GM12878 (cell line): ENCODE results near the gene TBRG1.

ENCODE experiments used
- CREB1 ChIP-seq: IDR thresholded peaks from 2 replicates; pipeline ENCODE4 v1.6.1; 2012; ENCODE audit warnings: low read depth, mild to moderate bottlenecking, inconsistent platforms
- EZH2 ChIP-seq: IDR thresholded peaks from 2 replicates; pipeline ENCODE4 v1.6.1; 2012; ENCODE audit warnings: low read depth, mild to moderate bottlenecking, control low read depth, inconsistent platforms, low read length, borderline replicate concordance; ENCODE audit not compliant: control insufficient read depth
- MXI1 ChIP-seq: fragments of 150-350 bp; IDR thresholded peaks from 2 replicates; pipeline ENCODE4 v1.6.1; 2011; ENCODE audit warnings: low read depth, mild to moderate bottlenecking, inconsistent platforms, low read length, improper control_type of control experiment
- POLR2A ChIP-seq: IDR thresholded peaks from 2 replicates; pipeline ENCODE4 v1.6.1; 2011; ENCODE audit warnings: low read depth, mild to moderate bottlenecking, low read length
- POLR2AphosphoS5 ChIP-seq: IDR thresholded peaks from 2 replicates; pipeline ENCODE4 v1.6.1; 2011; ENCODE audit warnings: mild to moderate bottlenecking, low read length, inconsistent platforms
- SP1 ChIP-seq: IDR thresholded peaks from one replicate; pipeline ENCODE4 v1.6.1; 2011; ENCODE audit warnings: low read depth, low read length
- TF ChIP-seq, protein P1 (sequence below): IDR thresholded peaks from 2 replicates; pipeline ENCODE4 v1.6.1; 2012; ENCODE audit warnings: mild to moderate bottlenecking, low read depth, low read length
- TF ChIP-seq, protein P2 (sequence below): fragments of 450-650 bp; IDR thresholded peaks from 2 replicates; pipeline ENCODE4 v1.6.1; 2016; ENCODE audit warnings: mild to moderate bottlenecking, moderate library complexity, borderline replicate concordance
- TF ChIP-seq, protein P3 (sequence below): fragments of 450-650 bp; formaldehyde crosslinking; IDR thresholded peaks from 2 replicates; pipeline ENCODE4 v1.5.0; 2022; ENCODE audit warnings: mild to moderate bottlenecking, missing genetic modification characterization

DNA sequence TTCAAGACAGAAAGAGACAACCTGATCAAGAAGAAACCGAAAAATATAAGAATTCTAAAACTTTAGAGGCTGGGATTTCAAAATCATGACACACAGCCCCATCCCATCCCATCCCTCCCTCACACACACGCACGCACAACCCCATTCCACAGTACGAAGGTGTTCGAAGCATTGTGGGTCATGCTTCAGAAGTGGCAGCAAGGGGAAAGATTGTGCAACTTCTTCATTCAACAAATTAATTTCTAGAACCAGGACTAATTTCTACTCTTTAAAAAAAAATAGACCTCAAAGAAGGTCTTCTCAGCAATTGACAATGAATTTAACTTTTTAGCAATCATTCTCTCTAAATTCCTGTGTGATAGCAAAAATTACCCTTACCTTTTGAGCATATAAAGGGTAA, 51.9 kb downstream of the TBRG1 start:
- TF ChIP-seq, protein P1, sequence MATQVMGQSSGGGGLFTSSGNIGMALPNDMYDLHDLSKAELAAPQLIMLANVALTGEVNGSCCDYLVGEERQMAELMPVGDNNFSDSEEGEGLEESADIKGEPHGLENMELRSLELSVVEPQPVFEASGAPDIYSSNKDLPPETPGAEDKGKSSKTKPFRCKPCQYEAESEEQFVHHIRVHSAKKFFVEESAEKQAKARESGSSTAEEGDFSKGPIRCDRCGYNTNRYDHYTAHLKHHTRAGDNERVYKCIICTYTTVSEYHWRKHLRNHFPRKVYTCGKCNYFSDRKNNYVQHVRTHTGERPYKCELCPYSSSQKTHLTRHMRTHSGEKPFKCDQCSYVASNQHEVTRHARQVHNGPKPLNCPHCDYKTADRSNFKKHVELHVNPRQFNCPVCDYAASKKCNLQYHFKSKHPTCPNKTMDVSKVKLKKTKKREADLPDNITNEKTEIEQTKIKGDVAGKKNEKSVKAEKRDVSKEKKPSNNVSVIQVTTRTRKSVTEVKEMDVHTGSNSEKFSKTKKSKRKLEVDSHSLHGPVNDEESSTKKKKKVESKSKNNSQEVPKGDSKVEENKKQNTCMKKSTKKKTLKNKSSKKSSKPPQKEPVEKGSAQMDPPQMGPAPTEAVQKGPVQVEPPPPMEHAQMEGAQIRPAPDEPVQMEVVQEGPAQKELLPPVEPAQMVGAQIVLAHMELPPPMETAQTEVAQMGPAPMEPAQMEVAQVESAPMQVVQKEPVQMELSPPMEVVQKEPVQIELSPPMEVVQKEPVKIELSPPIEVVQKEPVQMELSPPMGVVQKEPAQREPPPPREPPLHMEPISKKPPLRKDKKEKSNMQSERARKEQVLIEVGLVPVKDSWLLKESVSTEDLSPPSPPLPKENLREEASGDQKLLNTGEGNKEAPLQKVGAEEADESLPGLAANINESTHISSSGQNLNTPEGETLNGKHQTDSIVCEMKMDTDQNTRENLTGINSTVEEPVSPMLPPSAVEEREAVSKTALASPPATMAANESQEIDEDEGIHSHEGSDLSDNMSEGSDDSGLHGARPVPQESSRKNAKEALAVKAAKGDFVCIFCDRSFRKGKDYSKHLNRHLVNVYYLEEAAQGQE = no peak
- TF ChIP-seq POLR2A (no peak), POLR2AphosphoS5 (no peak), MXI1 (no peak), SP1 (no peak), EZH2 (no peak), CREB1 (no peak)
- TF ChIP-seq, protein P2, sequence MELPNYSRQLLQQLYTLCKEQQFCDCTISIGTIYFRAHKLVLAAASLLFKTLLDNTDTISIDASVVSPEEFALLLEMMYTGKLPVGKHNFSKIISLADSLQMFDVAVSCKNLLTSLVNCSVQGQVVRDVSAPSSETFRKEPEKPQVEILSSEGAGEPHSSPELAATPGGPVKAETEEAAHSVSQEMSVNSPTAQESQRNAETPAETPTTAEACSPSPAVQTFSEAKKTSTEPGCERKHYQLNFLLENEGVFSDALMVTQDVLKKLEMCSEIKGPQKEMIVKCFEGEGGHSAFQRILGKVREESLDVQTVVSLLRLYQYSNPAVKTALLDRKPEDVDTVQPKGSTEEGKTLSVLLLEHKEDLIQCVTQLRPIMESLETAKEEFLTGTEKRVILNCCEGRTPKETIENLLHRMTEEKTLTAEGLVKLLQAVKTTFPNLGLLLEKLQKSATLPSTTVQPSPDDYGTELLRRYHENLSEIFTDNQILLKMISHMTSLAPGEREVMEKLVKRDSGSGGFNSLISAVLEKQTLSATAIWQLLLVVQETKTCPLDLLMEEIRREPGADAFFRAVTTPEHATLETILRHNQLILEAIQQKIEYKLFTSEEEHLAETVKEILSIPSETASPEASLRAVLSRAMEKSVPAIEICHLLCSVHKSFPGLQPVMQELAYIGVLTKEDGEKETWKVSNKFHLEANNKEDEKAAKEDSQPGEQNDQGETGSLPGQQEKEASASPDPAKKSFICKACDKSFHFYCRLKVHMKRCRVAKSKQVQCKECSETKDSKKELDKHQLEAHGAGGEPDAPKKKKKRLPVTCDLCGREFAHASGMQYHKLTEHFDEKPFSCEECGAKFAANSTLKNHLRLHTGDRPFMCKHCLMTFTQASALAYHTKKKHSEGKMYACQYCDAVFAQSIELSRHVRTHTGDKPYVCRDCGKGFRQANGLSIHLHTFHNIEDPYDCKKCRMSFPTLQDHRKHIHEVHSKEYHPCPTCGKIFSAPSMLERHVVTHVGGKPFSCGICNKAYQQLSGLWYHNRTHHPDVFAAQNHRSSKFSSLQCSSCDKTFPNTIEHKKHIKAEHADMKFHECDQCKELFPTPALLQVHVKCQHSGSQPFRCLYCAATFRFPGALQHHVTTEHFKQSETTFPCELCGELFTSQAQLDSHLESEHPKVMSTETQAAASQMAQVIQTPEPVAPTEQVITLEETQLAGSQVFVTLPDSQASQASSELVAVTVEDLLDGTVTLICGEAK = no peak
- TF ChIP-seq, protein P3, sequence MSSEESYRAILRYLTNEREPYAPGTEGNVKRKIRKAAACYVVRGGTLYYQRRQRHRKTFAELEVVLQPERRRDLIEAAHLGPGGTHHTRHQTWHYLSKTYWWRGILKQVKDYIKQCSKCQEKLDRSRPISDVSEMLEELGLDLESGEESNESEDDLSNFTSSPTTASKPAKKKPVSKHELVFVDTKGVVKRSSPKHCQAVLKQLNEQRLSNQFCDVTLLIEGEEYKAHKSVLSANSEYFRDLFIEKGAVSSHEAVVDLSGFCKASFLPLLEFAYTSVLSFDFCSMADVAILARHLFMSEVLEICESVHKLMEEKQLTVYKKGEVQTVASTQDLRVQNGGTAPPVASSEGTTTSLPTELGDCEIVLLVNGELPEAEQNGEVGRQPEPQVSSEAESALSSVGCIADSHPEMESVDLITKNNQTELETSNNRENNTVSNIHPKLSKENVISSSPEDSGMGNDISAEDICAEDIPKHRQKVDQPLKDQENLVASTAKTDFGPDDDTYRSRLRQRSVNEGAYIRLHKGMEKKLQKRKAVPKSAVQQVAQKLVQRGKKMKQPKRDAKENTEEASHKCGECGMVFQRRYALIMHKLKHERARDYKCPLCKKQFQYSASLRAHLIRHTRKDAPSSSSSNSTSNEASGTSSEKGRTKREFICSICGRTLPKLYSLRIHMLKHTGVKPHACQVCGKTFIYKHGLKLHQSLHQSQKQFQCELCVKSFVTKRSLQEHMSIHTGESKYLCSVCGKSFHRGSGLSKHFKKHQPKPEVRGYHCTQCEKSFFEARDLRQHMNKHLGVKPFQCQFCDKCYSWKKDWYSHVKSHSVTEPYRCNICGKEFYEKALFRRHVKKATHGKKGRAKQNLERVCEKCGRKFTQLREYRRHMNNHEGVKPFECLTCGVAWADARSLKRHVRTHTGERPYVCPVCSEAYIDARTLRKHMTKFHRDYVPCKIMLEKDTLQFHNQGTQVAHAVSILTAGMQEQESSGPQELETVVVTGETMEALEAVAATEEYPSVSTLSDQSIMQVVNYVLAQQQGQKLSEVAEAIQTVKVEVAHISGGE (CRISPR knock-in tag) = no peak
